HS-5 (cell line): ENCODE measurements around the gene KIAA1217.

Experiments
- DNase-seq: peaks from one replicate; pipeline ENCODE4 v3.0.0-alpha.2; 2012; ENCODE audit warnings: low read depth

KIAA1217 gene

DNA sequence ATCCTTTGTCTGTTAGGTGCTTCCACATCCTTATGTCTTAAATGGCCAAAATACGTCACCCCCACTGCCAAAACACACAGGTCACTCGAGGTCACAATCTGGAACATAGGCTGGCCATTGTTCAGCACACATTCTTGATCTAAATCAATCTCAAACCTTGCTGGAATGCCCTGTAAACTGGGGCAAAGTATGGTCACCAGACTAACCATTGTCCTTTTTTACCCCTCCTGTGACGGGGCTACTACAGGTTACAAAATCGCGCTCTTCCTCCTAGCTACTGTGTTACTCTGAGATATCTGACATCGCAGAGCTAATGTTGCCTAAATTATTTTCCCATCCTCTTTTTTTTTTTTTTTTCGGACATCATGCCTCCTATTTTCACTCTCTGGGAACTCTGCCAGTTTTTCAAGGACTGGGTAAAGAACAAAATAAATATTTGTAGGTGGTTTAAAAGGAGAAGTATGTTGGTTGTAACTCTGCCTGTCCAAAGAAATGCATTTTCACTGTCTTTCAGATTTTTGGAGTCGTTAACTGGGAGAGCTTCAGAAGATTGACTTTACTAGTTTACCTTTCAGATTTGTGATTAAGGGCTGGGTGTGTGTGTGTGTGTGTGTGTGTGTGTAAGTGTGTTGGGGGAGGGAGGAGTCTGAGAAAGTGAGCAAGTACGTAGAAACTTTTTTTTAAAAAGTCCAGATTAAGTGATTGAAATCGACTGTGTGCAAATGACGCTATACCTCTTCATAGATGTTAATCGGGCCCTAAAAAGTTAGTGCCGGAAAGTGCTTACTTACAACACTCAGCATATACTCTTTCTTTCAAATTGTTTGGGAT lies 942 bp upstream of the KIAA1217 start:
- no peak for DNase-seq

DNA sequence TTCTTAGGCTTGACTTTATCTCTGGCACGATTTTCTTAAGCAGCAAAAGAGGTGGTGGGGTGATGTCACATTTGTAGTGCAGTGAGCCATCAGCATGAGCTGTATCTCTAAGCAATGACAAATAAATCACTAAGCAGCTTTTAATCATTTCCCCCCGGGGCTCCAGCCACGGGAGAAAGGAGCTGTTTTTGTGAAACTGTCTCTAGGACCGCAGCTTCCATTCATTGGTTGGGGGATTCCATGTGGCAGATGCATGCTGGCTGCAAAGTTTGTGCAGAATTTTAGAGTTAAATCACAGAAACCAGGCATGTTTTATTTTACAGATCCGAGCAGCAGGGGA lies 464 bp downstream of the KIAA1217 start:
- DNase-seq, result no peak

DNA sequence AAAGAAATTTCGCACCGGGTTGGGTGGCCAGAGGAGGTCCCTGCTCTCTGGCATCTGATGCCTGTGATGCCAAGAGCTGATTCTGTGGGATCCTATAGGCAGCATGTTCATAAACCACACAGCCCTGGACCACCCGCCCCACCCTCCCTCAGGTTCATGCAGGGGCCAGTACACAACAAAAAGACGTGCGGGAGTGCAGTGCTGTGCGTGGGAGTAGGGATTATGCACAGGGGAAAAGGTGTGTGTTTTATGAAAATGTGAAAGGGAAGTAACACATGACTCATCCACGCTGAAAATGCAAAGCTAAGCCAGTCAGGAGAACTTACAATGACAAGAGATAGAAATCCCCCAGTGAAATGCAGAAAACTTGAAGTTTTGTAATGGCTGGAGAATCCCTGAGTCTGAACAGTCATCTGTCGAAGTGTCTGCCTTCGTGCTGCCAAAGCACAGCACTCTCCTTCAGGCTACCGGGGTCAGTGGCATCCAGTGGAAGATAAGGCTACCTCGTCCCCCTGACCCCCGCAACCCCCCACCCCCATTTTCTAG lies 1.1 kb downstream of the KIAA1217 start:
- no peak for DNase-seq

DNA sequence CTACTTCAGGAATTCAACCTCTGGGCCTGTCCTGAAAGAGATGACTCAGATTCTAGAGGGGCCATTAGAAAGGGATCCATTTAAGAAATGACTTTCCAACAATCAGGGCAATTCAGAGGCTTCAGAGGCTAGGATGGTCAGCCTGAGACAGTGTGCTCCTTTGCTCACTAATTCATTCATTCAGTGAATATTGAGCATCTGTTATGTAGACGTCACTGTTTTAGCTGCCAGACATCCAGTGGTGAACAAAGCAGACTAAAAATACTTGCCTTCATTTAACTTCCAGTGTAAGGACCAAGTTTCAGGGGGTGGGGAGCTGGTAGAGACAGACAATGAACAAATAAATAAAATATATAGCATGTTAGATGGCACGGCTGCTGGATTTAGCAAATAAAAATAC lies 1.6 kb downstream of the KIAA1217 start:
- DNase-seq, result no peak

DNA sequence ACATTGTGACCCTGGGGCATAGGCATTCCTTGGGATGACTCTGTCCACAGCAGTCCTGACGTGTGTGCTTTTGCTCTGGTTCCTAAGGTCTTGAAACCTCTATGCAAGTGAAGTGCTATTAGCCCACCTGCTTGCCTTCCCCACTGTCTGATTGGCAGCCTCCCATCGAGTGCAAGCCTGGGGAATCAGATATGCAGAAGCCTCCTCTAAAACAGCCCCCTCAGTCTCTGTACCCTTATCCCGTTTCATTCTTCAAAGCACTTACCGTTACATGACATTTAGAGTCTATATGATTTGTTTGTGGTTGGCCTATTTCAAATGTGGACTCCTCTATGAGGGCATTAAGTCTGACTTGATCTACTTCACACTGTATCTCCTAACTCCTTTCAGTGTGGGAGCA lies 4.3 kb downstream of the KIAA1217 start:
- DNase-seq, result no peak

DNA sequence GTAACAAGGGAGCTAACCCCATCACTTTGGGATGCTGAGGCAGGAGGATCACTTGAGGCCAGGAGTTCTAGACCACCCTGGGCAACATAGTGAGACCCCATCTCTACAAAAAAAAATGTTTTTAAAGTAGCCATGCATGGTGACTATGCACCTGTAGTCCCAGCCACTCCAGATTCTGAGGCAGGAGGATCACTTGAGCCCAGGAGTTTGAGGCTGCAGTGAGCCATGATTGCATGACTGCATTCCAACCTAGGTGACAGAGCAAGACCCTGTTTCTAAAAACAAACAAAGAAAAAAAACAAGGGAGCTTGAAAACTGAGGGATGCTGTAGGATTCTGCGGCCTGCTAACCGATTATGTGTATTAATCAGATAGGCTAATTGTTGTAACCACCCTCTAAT lies 4.9 kb downstream of the KIAA1217 start:
- DNase-seq, result no peak

DNA sequence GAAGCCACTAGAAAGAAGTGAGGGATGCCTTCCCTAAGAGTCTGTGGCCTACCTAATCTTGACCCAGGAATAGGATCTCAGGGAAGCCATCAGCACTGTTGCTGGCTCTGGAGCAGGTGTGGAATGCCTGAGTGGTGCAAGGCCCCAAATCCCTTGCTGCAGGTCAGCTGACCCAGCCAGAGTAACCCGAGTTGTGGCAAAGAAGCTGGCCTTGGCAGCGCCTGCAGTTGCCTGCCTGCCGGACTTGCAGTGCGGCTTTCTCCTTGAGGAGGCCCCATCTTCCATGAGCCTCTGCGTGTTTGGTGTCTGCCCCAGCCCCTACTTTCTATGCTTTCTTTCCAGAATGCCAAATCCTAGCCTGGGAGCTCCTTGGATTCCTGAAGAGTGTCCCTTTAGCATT lies 5.8 kb downstream of the KIAA1217 start:
- DNase-seq, result no peak

DNA sequence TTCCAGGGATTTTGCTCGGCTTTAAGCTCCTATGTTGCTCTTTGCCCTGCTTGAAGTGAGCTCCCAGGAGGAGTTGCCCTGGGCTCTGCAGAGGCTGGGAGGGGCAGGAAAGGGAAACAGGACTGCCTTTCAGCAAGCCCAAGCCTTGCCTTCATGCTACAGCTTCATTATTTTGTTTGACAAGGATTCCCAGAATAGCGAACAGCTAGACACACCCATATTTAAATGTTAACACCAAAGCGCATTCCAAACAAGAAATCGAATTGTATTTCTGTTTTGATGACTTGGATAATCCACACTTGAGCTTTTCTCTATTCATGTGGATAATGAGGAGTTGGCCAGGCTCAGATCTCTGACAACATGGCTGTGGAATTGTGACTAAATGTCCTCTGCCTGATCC lies 6.3 kb downstream of the KIAA1217 start:
- DNase-seq, result no peak

DNA sequence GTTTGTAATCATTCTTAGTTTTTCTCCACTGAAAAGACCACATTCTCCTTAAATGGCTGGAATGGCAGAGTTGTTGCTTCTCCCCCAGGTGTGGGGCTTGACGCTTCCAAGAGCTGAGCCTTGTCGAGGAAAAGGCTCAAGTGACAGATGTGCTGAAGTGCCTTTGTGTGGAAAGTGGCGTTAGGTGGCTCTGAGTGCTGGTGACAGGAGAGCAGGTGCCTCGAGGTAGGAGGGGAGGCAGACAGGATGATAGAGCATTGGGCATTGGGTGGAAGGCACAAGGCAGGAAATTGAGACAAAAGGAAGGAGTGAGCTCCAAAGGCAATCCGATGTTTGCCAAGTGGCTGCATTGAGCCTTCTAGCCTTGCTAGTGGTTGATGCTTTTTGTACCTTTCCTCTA lies 6.7 kb downstream of the KIAA1217 start:
- no peak for DNase-seq

DNA sequence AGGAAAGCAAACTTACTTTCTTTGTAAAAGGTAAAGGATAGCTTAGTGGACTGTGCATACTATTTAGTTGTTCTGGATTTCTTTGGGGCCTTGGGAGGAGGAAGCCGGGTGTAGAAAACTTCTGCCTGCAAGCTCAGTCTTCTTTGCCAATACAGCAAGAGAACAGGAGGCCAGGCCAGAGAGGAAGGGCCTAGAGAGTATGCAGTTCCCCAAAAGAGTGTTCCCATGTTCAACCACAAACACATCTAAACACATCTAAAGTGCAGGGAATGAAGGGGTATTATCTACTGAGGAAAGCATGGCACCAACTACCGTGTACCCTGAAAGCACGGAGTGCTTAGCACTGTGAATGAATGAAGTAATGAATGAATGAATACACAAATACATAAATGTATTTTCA lies 11.0 kb downstream of the KIAA1217 start:
- no peak for DNase-seq

DNA sequence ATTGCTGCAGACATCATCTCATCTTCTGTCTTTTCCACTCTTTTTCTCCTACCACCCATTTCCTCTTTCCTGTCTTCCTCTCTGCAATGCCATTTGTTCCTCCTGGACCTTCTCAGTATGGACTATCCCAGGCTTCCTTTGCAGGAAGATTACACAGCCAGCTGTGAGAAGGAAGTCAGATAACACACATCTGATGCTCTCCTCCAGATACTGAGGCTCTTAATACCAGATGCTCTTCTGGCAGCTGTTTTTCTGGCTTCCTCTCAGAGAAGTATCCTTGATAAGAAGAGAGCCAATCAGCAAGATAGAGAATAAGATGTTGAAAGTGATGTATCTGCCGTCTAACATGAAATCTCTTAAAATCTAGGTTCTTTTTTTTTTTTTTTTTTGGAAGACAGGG lies 14.4 kb downstream of the KIAA1217 start:
- DNase-seq, result no peak

DNA sequence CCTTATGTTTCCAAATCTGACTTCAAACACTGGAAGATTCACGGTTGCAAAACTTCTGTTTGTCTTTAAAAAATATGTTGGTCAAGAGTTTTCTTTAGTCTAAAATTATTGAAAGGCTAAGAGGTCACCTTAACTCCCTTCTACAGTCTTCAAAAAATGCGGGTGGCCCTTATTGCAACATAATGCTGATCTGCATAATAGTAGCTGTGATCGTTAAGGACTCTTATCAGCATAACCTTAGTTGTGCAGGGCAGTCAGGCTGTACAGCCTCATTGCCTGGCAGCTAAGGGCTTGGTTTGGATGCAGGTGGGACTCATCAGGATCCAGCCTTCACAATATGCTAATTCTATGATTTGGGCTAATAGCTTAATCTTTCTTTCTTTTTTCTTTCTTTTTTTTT lies 15.0 kb downstream of the KIAA1217 start:
- DNase-seq, result no peak

DNA sequence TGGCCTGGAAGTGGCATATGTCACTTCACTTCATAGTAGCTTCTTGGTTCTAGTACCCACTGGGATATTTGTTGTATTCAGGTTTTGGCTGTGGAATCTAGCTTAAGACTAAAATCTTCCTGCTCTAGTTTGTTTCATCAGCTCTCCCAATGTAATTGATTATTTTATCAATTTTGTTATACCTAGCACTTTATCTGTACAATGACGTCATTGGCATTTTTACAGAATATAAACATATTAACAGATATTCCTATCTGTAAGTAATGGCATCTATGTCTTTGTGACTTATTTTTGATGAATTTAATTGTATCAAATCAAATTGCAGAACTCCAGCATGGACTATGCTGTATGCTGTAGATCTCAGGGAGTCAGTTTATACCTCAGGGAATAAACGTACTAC lies 19.7 kb downstream of the KIAA1217 start:
- no peak for DNase-seq

DNA sequence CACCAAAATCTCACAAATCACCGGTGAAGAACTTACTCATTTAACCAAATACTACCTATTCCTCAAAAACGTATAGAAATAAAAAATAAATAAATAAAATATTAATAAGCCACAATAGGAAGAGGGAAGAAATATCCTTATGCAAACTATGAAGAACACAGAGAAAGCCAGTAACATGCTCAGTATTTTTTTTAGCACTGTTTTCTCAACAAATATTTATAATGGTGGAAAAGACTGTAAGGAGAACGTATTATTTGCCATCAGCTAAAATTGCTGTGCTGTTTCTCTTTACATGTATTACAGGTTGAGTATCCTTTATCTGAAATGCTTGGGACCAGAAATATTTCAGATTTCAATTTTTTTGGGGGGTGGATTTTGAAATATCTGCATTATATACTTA lies 21.0 kb downstream of the KIAA1217 start:
- DNase-seq, result no peak

DNA sequence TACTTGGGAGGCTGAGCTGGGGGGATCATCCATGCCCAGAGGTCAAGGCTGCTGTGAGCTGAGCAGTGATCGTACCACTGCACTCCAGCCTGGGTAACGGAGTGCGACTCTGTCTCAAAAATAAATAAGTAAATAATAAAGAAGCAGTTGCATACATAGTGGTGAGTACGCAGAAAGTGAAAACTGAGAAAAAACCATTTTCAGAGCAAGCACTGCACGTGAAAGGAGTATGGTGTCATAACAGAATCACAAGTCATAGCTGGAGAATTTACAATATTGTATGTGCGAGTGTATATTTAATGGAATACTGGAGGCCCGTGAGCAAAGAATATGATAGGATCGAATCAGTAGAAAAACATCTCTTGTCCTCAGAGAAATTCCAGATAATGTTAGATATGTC lies 22.3 kb downstream of the KIAA1217 start:
- DNase-seq, result no peak

DNA sequence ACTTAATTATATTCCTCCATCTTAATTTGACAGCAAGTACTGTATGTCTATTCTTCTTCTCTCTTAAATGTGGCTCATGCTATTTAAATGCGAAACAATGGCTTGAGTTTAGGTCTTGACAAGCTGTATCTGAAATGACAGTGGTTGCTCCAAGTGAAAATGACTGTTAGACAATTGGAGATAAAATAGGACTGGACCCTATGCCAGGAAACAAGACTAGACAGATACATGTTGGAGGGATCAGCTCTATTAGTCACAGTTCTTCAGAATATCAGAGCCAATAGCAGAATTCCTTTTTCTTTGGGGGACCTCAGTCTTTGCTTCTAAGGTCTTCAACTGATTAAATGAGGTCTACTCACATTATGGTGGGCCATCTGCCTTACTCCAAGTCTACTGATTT lies 25.8 kb downstream of the KIAA1217 start:
- no peak for DNase-seq

DNA sequence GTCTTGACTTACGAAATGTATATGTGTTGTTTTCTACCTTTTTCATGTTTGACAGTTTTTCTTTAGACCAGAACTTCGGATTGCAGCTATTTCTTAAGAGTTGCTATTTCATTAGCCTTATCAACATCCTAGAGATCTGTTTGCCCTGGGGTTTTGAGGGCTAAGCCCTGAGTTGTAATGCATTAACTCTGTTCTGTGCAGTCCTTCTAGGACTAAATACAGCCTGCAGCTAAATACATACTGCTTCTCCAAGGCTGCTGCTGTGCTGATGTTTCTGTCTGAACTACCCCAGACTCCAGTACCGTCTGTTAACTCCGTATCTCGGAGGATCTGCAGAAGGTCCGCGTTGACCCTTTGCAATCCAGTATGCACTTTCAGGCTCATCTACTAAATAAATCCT lies 26.5 kb downstream of the KIAA1217 start:
- no peak for DNase-seq

DNA sequence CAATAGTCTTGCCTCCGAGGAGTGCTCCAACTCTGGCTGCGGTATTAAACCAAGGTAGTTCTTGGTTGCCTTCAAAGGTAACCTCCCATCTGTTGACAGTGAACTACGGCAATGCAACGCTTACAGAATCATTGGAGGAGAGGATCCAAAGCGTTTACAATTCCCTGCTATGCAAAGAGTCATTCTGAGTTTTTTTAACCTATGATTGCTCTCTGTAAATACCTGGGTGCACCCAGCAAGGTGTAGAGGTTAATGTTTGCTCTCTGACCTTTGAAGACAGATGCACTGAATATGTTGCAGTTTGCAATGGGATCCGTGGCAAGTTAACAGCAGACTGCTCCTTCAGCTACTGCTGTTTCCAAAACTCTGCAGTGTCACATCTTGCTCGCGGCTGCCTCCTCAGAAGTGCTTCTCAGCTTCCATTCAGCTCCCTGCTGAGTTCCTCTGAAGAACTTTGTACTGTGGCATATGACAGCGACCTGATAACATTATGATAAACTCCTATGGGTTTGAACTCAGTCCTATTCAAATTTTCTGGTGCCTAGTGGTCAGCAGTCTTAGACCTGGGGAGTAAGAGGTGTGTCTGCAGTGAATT lies 29.0 kb downstream of the KIAA1217 start:
- no peak for DNase-seq

DNA sequence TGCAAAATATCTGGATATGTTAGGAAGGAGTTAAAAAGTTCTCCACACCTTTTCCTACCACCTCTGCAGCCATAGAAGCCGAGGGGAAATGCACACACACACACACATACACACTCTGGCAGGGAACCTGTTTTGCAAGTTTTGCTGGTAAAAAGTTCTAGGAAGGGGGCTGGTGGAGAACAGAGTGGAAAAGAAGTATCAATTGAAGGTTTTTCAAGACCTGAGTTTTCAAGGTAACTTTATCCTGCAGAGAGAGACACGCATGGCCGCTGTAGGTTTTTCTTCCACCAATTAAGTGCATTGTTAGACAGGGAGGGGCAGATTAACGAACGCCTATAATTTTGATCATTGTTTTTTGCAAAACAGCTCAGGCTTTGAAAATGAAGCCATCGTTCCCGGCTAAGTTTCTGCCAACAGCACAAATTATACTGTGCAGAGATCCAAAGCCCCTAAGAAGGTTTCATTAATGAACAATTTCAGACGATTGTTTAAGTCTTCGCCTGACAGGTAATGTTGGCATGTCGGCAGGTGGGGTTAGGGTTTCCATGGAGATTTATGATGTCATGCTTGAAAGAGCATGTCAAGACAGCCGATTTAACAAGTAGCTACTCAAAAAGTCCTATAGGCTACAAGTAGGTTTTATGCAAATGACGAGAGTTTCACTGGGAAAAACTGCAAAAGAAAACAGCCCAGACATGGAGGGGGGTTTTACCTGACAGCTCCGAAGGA lies 29.7 kb downstream of the KIAA1217 start:
- DNase-seq, result no peak

DNA sequence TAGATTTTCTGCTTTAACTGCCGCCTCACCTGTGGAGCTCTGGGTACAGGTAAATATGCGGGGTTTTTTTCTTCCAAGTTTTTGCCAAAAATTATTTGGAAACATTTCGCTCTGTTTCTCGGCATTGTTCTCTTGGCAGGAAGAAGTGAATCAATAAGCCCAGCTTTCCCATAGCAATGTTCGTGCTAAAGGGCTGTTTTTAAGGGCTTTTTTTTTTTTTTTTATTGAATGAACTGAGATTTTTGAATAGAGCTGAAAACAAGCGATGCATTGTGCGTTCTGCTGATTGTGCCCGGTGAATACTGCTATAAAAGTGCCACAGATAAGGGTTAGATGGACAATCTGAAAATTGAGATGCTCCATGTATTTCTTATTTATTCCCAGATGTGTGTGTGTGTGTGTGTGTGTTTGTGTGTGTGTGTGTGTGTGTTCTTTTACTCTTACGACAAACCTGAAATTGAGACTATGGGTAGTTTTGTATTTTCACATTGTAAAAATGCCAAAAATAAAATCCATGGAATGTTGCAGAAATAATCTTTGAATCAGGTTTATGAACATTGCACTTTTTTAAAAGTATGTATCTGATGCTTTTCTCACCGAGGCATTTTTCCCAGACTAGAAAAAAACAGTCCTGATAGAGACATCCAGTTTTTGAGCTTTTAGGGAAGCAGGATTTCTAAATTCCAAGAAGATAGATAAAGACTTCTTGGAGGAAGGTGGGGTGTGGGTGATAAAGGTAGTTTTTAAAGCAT lies 30.5 kb downstream of the KIAA1217 start:
- no peak for DNase-seq

DNA sequence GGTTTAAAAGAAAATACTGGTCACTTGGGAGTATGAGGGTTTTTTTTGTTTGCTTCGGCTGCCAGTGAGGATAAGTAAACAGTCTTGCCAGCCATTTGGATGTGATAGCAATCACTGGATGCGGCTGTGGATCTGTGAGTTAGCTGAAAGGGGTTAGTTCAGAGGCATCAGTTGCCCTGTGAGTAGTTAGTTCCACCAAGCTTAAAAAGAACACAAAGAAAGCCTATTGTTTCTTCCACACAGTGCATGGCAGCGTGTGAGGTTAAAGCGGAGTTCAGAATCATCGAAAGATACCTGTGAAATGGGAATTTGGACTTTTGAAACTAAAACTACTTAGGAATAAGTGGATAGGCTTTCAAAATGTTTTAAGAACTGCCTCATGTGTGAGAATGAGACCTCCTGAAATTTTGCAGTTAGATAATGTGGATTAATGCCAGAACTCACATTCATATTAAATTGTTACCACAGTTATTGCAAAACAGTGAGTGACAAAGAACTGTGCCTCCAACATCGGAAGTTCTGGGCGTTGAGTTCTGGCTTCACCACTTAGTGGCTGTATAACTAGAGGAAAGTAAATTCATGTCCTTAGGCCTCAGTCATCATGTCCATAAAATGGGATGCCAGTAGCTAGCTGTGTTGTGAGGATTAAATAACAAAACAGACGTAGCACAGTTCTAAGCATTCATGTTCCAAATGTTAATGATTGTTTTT lies 31.3 kb downstream of the KIAA1217 start:
- DNase-seq, result no peak

DNA sequence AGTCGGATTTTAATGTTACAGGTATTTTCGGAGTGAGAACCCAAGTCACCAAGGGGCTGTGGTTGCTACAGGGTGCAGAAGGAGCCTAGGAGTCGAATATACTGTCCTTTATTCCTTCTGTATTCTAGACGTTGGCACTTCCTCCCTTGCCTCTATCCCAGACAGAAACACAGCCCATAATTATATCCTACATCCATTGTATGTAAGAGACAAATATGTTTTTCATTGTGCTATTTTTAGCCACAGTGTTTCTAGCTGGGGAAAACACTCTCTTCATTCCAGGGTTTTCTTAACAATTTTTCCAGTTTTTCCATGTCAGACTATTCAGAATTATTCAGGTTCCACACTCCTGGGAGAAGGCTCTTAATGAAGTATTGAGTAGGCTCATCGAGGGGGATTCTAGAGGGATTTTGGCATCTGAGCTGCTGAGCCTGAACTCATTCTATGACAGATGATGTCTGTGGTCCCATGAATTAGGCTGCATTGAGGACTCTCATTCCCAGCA lies 32.6 kb downstream of the KIAA1217 start:
- no peak for DNase-seq
